Ramos (cell line): ENCODE measurements around the gene NEURL2.

ENCODE experiments used
- in situ Hi-C: fragments of 300-500 bp; cut with MboI; formaldehyde crosslinking; loops from one replicate; pipeline ENCODE4 v1.14.3; 2022; ENCODE audit warnings: low sequenced_read_pairs; ENCODE audit not compliant: unreplicated experiment

NEURL2 gene

GRCh38 chr20:45890985-45891983, at the start of gene NEURL2, which contains the start of gene CTSA:
TSS of gene NEURL2 (minus strand) at chr20:45891208. CDS start at chr20:45890991, 217 bp downstream.
TSS of gene CTSA (plus strand) at chr20:45891335. CDS start at chr20:45891569, 234 bp downstream.
- in situ Hi-C loops = no loop called here

GRCh38 chr20:45940469-45940868, 49.5 kb upstream of the NEURL2 start:
- in situ Hi-C loops = loop anchor here (25.0 kb wide), 1 partner anchor 128 kb away; the partner anchor contains the start of gene UBE2C

GRCh38 chr20:45940053-45940452, 49.0 kb upstream of the NEURL2 start:
- in situ Hi-C loops = loop anchor here (25.0 kb wide), 1 partner anchor 128 kb away; the partner anchor contains the start of gene UBE2C

- in situ Hi-C loops = loop anchor here (25.0 kb wide), 1 partner anchor 127 kb away; the partner anchor contains the start of gene UBE2C
These were observed 47.9 kb upstream of the NEURL2 start for GRCh38 chr20:45938727-45939438.

- in situ Hi-C loops = loop anchor here (25.0 kb wide), 1 partner anchor 125 kb away; the partner anchor contains the start of gene UBE2C
These were observed 46.8 kb upstream of the NEURL2 start for GRCh38 chr20:45937765-45938164.

- in situ Hi-C loops = loop anchor here (25.0 kb wide), 1 partner anchor 123 kb away; the partner anchor contains the start of gene UBE2C
These were observed 44.5 kb upstream of the NEURL2 start for GRCh38 chr20:45935416-45936046.

GRCh38 chr20:45934586-45935415, 43.8 kb upstream of the NEURL2 start, which contains the start of gene PCIF1:
TSS of gene PCIF1 (plus strand) at chr20:45934683. CDS start at chr20:45939000, 4,317 bp downstream.
- in situ Hi-C loops = loop anchor here (25.0 kb wide), 1 partner anchor 122 kb away; the partner anchor contains the start of gene UBE2C

- in situ Hi-C loops = loop anchor here (25.0 kb wide), 1 partner anchor 122 kb away; the partner anchor contains the start of gene UBE2C
These were observed 43.1 kb upstream of the NEURL2 start for GRCh38 chr20:45934046-45934585.

- in situ Hi-C loops = loop anchor here (25.0 kb wide), 1 partner anchor 121 kb away; the partner anchor contains the start of gene UBE2C
These were observed 42.4 kb upstream of the NEURL2 start for GRCh38 chr20:45933266-45934045.

- in situ Hi-C loops = loop anchor here (25.0 kb wide), 1 partner anchor 119 kb away; the partner anchor contains the start of gene UBE2C
These were observed 40.7 kb upstream of the NEURL2 start for GRCh38 chr20:45931680-45932079.

- in situ Hi-C loops = loop anchor here (10.0 to 25.0 kb wide), 2 partner anchors 62 to 115 kb away; partner anchors contain the start of gene UBE2C
These were observed 36.3 kb upstream of the NEURL2 start for GRCh38 chr20:45927071-45927878.

GRCh38 chr20:45926731-45927070, 35.7 kb upstream of the NEURL2 start:
- in situ Hi-C loops = loop anchor here (10.0 to 25.0 kb wide), 2 partner anchors 62 to 114 kb away; partner anchors contain the start of gene UBE2C

- in situ Hi-C loops = loop anchor here (10.0 to 25.0 kb wide), 2 partner anchors 61 to 114 kb away; partner anchors contain the start of gene UBE2C
These were observed 35.0 kb upstream of the NEURL2 start for GRCh38 chr20:45925821-45926506.

GRCh38 chr20:45924391-45925261, 33.6 kb upstream of the NEURL2 start:
- in situ Hi-C loops = loop anchor here (10.0 to 25.0 kb wide), 2 partner anchors 60 to 112 kb away; partner anchors contain the start of gene UBE2C
